HUES48 (cell line): Measurements from ENCODE around the gene ZNF549.

Experiments used
- H3K27ac ChIP-seq: one replicate; pipeline ENCODE4 v1.7.0; 2013; ENCODE audit warnings: low read depth, low read length, inconsistent platforms
- H3K27me3 ChIP-seq: 2 replicates; pipeline ENCODE4 v1.6.1; 2013; ENCODE audit warnings: mild to moderate bottlenecking, low read length; ENCODE audit not compliant: control insufficient read depth, insufficient read depth
- H3K36me3 ChIP-seq: 2 replicates; pipeline ENCODE4 v1.6.1; 2013; ENCODE audit warnings: low read length; ENCODE audit not compliant: control insufficient read depth, insufficient read depth
- H3K4me1 ChIP-seq: 2 replicates; pipeline ENCODE4 v1.6.1; 2013; ENCODE audit warnings: mild to moderate bottlenecking, low read length; ENCODE audit not compliant: control insufficient read depth, insufficient read depth
- H3K4me3 ChIP-seq: 2 replicates; pipeline ENCODE4 v1.5.1; 2013; ENCODE audit warnings: mild to moderate bottlenecking, low read depth, low read length
- H3K9ac ChIP-seq: 2 replicates; pipeline ENCODE4 v1.6.1; 2013; ENCODE audit warnings: mild to moderate bottlenecking, low read depth, low read length, moderate library complexity
- H3K9me3 ChIP-seq: 2 replicates; pipeline ENCODE4 v1.6.1; 2013; ENCODE audit warnings: low read length; ENCODE audit not compliant: control insufficient read depth, insufficient read depth

Gene ZNF549

GRCh38 chr19:57599761-57600383 lies 72.7 kb downstream of the ZNF549 start, which contains the start of gene ZNF530:
Gene ZNF530, plus strand, starts transcription at chr19:57599885. Its CDS starts 4,461 bp downstream, at chr19:57604346.
- Histone ChIP-seq H3K9me3 (no peaks in the 10 kb centered on the region), H3K4me1 (peaks cover 9% of the 10 kb centered on the region; the same call in 1 of the 2 replicates), H3K4me3 (peak within 1 kb of the TSS; percentile 98), H3K9ac (peak within 1 kb of the TSS; percentile 44; the same call in 1 of the 2 replicates), H3K27me3 (no peaks in the 10 kb centered on the region), H3K27ac (no peak within 1 kb of the TSS), H3K36me3 (peaks cover 7% of the 10 kb centered on the region; the same call in 1 of the 2 replicates)

GRCh38 chr19:57606931-57607330 lies 79.8 kb downstream of the ZNF549 start:
- H3K36me3 ChIP-seq = peaks cover 39% of the 10 kb centered on the region
- no peaks in the 10 kb centered on the region for H3K4me1 ChIP-seq
- H3K27ac ChIP-seq = no peak overlapping the region

More at GRCh38 chr19:57606931-57607330, 79.8 kb downstream of the ZNF549 start:
- Histone ChIP-seq H3K9me3 (no peaks in the 10 kb centered on the region; the same call in 1 of the 2 replicates), H3K4me3 (no peak overlapping the region), H3K27me3 (no peaks in the 10 kb centered on the region), H3K9ac (no peak overlapping the region)
